Medulla oblongata (tissue), 1 donor: ENCODE measurements around the gene FLNC.

Experiments used
- DNase-seq: peaks from one replicate; pipeline ENCODE4 v3.0.0-alpha.2; 2015; ENCODE audit errors: extremely low spot score

Gene FLNC

DNA sequence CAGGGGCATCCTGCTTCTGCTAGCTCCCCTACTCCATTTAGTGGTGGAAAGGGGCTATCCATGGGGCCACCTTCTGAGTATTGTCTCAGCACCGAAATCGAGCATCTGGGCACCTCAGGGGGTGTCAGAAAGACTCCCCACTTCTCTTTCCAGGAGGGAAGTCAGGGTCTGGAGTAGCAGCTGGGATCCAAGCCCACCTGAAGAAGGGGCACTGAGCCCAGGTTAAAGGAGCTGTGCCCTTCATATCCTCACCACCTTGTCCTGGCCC is 2.6 kb downstream of the FLNC start:
- DNase-seq, result no peak

DNA sequence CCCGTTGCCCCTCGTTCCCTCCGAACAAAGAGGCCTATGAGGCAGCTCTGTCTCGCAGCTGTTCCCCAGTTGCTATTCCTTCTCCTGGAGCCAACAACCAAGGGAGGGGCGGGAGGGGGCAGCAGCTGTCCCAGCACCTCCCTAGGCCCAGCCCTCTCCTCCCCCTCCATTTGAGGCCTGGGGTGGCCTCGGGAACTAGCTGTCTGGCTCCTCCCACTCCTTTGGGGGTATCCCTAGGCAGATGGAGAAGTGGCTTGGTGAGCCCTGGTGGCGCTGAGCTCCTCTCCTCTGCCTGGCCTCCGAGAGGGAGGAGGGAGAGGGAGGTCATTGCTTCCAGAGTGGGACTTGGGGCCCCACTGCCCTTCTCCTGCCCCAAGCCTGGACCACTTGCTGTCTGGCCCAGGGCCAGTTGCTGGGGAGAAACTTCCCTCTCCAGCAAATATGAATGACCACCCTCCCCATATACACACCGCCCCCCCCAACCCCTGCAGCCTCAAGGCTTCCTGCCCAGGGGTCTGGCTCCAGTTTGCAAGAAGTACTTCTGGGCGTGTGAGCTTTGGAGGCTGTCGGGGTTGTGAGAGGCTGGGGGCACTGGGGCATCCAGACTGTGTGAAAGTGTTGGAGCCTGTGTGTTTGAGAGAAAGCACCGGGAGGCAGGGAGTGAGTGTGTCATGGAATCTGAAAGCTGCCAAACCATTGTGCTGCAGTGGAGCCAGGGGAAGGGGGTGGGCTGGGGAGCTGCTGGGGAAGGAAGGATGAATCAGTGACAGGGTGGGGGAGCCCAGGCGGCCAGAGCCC is 3.1 kb downstream of the FLNC start:
- DNase-seq, result peak; percentile 91

DNA sequence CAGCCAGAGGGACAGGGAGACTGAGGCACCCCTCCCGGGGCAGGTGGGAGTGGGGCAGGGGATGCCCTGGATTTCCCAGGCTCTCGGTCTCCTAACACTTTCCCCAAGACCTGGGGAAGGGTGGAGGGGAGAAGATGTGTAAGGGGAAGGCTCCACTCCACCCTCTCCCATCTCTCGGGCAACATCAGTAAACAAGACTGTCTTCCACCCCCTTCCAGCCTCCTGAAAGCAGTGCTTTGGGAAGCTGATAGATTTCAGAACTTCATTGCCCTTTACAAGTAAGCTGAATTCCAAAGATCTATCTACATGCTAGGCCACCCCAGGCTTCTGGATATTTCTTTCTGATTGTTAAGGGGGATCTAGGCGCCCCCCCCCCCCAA is 3.7 kb downstream of the FLNC start:
- DNase-seq, result no peak

DNA sequence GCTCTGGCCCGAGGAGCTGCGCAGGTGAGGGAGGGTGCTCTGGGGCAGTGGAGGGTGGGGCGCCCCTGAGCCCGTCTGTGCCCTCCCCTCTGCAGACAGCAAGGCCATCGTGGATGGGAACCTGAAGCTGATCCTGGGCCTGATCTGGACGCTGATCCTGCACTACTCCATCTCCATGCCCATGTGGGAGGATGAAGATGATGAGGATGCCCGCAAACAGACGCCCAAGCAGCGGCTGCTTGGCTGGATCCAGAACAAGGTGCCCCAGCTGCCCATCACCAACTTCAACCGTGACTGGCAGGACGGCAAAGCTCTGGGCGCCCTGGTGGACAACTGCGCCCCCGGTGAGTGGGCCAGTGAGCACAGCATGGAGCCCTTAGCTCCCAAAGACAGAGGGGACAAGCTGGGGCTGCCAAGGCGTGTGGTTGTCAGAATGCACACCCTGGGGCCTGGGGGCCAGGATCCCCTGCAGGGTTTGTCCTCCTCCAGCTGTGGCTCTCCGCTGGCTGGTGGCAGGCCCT is 5.1 kb downstream of the FLNC start:
- no peak for DNase-seq

DNA sequence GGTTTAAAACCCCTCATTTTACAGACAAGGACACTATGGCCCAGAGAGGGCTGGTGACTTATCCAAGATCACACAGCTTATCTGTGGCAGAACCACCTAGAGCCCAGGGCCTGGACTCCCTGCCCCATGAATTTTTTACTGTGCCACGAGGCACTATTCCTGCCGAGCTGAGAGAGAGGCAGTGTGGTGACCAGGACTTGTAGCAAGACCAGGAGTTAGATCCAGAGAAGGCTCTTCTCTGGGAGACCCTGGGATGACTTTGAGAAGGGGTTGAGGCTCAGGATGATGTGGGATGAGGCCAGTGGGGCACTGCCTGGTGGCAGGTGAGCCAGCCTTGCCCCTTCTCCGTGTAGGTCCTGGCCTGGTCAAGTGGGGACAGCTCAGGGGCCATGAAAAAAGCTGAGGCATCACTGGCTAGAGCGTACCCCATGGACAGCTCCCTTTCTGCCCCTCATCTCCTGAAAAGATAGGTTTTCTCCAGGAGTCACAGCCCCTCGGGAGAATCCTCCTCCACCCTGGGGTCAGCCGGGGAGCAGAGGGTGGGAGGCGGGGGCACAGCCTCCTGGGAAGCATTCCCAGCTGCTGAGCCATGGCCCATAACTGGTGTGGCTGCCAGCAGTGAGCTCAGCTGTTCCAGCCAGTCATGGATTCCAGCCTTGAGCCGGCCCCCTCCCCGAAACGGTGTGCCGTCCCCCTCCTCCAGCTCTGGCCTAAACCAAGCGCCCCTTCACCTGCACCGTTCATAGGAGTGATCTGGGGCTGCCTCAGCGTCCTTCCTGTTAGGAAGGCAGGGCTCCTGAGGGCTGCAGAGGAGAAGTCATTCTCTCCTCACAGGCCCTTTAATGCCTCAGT is 5.8 kb downstream of the FLNC start:
- DNase-seq, result peak; percentile 70

DNA sequence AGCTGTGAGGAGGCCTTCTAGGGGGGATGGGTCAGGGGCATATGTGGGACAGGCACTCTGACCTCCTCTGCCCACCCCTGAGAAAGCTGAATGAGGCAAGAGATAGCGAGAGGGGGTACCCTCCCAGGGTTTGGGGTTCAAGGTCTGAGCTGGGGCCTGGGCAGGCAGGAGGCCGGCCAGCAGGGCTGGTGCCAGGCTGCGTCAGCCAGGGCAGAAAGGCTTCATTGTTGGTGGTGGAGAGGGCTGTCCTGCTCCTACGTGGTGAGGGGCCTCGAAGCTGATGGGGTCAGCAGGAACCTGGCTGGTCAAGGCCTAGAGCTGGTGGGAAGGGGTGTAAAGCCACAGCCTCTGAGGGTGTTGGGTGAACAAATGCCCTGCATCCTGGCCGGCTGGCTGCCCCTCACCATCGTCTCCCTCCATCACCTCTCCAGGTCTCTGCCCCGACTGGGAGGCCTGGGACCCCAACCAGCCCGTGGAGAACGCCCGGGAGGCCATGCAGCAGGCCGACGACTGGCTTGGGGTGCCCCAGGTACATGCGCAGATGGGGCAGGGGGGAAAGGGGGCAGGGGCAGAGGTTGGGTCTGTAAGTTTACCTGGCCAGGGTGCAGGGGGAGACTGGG is 6.6 kb downstream of the FLNC start:
- DNase-seq, result peak; percentile 76

DNA sequence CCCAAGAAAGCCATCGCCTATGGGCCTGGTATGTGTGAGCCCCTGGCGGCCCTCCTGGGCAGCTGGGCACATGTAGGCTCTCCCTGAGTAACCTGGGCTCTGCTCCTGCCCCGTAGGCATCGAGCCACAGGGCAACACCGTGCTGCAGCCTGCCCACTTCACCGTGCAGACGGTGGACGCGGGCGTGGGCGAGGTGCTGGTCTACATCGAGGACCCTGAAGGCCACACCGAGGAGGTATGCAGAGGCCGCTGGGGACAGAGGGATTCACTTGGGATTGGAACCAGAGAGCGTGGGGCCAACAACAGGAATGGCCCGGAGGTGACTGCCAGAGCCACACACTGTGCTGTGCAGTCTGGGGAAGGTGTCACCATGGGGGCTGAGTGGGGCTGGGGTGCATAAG is 7.3 kb downstream of the FLNC start:
- DNase-seq, result no peak

DNA sequence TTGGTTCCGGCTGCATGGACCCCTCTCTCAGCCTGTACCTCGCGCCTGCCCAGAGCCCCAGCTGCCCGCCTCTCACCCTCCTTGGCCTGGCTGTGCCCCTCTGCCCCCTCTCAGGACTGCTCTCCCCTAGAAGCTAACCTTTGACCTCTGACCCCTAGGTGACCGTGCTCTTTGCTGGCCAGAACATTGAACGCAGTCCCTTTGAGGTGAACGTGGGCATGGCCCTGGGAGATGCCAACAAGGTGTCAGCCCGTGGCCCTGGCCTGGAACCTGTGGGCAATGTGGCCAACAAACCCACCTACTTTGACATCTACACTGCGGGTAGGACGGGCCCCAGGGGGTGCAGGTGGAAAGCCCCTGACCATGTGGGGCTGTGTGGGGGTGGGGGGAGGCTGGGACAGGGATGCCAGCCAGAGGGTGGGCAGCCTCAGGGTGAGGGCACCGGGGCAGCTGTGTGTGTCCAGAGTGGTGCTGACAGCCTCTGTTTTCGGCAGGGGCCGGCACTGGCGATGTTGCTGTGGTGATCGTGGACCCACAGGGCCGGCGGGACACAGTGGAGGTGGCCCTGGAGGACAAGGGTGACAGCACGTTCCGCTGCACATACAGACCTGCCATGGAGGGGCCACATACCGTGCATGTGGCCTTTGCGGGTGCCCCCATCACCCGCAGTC is 8.0 kb downstream of the FLNC start:
- DNase-seq, result no peak

DNA sequence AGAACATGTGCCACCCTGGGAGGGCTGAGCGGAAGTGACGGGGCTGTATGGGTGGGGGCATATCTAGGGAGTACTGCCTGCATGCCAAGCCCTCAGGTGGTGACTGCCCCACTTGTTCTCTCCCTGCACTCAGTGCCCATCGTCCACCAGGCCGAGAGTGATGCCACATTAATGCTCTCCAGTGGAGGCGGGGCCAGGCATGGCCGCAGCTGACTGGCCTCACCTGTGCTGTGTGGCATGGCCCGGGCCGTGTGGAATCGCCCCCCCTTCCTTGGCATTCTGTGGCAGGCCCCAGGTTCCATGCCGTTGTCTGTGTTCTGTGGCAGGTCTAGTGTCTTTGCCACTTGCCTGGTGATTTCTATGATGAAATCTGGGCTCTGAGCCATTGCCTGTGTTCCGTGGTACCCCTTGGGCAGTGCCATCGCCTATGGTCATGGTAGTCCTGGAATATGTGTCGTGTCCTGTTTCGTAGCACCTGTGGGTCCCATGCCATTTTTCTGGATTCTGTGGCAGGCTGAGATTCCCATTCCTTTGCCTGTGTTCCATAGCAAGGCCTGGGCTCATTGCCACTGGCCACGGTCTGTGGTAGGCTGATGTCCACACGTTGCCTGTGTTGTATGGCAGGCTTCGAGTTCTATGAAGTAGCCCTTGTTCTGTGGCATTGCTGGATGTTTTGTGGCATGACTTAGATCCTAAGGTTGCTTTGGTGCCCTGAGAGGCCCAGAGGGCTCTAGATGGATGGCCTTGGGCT is 8.9 kb downstream of the FLNC start:
- peak; percentile 34 for DNase-seq

DNA sequence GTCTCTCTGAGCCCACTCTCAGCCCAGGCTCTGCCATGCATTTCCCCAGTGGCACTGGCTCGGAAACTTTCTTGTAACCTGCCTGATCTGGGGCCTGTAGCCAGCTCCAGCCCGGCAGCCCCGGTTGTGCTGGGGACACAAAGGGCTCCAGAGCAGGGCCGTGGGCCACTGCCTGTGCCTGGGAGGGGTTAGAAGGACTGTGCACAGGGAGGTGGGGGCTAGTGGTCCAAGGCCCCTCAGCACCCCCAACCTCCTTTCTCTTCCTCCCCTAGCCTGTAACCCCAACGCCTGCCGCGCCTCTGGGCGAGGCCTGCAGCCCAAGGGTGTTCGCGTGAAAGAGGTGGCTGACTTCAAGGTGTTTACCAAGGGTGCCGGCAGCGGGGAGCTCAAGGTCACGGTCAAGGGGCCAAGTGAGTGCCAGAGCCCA is 9.6 kb downstream of the FLNC start:
- DNase-seq, result no peak

DNA sequence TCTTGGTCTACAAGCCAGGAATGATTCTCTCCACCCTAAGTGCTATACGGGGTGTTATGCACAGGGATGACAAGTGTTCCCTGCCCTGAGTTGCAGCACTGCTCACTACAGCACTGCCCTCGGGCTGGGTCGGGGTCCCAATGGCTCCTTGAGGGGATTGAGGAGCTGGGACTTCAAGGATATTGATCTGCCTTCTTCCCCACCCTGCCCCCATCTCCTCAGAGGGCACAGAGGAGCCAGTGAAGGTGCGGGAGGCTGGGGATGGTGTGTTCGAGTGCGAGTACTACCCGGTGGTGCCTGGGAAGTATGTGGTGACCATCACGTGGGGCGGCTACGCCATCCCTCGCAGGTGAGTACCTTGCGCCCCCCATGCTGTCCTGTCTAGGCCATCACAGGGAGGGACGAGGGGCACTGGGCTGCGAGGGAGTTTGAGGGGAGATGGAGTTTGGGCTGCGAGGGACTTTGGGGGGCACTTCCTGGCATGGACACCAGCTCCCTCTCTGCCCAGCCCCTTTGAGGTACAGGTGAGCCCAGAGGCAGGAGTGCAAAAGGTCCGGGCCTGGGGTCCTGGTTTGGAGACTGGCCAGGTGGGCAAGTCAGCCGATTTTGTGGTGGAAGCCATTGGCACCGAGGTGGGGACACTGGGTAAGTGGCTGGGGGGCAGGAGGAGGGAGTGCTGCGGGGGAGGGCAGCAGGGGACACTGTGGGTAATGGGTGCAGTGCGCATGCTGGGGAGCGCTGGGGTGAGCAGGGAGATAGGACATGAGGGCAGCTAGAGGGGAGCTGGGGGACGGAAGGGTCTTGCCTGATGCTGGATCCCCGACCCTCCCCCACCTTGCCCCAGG is 10.3 kb downstream of the FLNC start:
- no peak for DNase-seq

DNA sequence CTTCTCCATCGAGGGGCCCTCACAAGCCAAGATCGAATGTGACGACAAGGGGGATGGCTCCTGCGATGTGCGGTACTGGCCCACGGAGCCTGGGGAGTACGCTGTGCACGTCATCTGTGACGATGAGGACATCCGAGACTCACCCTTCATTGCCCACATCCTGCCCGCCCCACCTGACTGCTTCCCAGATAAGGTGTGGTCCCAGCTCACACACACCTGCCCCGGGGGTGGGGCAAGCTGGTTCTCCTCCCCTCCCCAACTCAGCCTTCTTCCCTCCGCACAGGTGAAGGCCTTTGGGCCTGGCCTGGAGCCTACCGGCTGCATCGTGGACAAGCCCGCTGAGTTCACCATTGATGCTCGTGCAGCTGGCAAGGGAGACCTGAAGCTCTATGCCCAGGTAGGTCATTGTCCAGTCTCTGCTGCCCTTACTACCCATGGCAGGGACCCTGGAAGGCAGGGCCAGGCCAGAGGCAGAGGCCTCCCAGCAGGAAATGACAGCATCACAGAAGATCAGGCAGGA is 11.0 kb downstream of the FLNC start:
- DNase-seq, result no peak

DNA sequence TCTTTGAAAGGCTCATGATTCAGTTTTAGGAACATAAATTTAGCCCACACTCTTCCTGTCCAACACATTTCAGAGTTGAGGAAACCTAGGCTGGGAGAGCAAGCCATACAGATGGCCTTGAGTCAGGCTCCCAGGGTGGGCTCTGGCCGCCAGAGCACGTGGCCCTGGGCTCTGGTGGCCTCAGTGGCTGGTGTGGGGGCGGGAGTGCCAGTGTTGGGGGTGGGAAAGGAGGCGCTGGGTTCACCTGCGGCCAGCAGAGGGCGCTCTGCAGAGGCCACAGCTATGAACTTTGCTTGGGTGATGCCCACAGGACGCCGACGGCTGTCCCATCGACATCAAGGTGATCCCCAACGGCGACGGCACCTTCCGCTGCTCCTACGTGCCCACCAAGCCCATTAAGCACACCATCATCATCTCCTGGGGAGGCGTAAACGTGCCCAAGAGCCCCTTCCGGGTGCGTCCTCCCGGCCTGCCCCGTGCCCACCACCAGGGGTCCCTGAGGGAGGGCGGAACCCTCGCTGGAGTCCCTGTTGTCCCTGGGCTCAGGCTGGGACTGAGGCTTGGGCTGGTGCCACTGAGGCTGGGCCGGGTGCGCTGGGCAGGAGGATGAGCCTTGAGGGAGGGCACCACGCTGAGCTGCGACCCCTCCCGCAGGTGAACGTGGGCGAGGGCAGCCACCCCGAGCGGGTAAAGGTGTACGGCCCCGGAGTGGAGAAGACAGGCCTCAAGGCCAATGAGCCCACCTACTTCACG is 11.9 kb downstream of the FLNC start:
- DNase-seq, result peak; percentile 39

DNA sequence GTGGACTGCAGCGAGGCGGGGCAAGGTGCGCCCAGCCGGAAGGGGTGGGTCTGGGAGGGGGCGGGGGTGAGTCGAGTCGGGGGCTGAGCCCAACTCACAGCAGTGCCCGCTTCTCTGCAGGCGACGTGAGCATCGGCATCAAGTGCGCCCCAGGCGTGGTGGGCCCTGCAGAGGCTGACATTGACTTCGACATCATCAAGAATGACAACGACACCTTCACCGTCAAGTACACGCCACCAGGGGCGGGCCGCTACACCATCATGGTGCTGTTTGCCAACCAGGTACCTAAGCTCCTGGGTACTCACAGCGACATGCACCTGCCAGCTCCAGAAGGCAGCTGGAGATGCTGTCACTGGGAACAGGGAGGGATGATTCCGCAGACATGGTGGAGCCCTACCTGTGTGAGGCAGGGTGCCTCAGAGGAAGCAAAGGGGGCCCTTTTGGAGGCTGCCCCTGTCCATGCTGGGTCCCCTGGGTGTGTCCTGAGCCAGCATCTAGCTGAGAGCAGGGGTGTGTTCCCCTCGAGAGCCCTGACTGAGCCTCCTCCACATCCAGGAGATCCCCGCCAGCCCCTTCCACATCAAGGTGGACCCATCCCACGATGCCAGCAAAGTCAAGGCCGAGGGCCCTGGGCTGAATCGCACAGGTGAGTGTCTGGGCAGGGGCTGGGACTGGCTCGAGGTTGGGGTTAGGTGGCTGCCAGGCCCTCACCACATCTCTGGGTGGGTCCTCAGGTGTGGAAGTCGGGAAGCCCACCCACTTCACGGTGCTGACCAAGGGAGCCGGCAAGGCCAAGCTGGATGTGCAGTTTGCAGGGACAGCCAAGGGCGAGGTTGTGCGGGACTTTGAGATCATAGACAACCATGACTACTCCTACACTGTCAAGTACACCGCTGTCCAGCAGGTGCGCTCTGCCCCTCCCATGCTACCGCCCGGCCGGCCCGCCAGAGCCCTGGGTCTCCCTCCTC is 12.8 kb downstream of the FLNC start:
- DNase-seq, result no peak

DNA sequence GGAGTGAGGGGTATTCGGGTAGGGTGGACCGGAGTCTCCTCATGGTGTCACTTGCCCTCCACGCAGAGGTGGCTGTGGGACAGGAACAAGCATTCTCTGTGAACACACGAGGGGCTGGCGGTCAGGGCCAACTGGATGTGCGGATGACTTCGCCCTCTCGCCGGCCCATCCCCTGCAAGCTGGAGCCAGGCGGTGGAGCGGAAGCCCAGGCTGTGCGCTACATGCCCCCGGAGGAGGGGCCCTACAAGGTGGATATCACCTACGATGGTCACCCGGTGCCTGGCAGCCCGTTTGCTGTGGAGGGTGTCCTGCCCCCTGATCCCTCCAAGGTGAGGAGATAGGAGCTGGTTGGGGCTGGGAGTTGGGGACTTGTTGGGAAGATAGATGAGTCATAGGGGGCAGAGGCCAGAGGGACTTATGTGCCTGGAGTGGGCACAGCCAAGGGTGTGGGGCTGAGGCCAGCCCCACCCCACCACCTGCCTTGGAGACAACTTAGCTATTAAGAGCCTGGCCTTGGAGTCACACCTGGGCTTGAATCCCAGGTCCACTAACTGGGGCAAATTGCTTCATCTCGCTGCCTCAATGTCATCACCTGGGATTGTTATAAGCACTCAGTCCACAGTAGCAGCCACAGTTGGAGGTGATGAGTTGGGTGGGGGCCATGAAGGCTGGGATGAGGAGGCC is 13.9 kb downstream of the FLNC start:
- no peak for DNase-seq

DNA sequence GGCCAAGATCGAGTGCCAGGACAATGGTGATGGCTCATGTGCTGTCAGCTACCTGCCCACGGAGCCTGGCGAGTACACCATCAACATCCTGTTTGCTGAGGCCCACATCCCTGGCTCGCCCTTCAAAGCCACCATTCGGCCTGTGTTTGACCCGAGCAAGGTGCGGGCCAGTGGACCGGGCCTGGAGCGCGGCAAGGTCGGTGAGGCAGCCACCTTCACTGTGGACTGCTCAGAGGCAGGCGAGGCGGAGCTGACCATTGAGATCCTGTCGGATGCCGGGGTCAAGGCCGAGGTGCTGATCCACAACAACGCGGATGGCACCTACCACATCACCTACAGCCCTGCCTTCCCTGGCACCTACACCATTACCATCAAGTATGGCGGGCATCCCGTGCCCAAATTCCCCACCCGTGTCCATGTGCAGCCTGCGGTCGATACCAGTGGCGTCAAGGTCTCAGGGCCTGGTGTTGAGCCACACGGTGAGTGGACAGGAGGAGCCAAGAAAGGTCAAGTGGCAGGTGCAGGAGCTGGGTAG is 14.6 kb downstream of the FLNC start:
- DNase-seq, result no peak

DNA sequence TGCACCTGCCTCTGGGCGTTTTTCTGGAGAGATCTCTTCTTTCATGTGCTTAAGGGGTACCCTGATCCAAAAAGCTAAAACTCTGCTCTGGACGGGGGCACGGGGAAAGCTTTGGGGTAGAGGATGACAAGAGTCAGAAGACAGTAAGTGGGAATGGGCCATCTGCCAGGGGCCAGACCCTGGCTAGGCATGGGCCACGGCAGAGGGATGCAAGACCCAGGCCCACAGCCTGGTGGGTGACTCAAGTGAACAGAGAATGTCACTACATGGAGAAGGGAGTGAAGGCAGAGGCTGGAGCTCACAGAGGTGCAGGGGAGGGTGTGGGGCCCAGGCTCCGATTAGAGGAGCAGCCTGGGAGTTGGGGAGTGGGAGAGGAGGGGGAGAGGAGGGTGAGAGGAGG is 15.3 kb downstream of the FLNC start:
- DNase-seq, result no peak
